H1 (cell line): Measurements from ENCODE around the gene MYRIP. TPM values are rescaled to one million over a fixed set of nuclear protein-coding genes. Genes with fewer than 3 reads are reported as not detected.

Experiments used
- CTCF ChIA-PET: fragments of 300-600 bp; sonication (Branson Sonifier 250); formaldehyde crosslinking; loops from one replicate; lab custom pipeline; 2021; ENCODE audit not compliant: partially characterized antibody; lab: Charles Lee
- POLR2A ChIA-PET: fragments of 300-600 bp; sonication (Branson Sonifier 250); formaldehyde crosslinking; loops from one replicate; lab custom pipeline; 2021; ENCODE audit warnings: inconsistent platforms; ENCODE audit not compliant: partially characterized antibody; lab: Charles Lee
- DNase-seq, 2 experiments: peaks; one replicate each; pipeline versions ENCODE4 v3.0.0 to v3.0.0-alpha.2; 2010 to 2022; ENCODE audit warnings: low spot score in 2 of 2, low read depth in 1 of 2, mixed read lengths in 1 of 2
- FAIRE-seq: peaks from 2 replicates; lab custom pipeline; 2011; peaks lifted over from hg19 to GRCh38; lab: Jason Lieb, UNC
- H2AFZ ChIP-seq: 2 replicates; pipeline ENCODE4 v1.8.1; 2012; ENCODE audit warnings: low read length, inconsistent platforms
- H2AK5ac ChIP-seq: 2 replicates; pipeline ENCODE4 v1.6.1; 2013; ENCODE audit warnings: low read depth, low read length
- H2BK120ac ChIP-seq: replicated peaks from 2 replicates; pipeline ENCODE3; 2013; ENCODE audit warnings: low read depth, low read length, inconsistent platforms
- H2BK12ac ChIP-seq: 2 replicates; pipeline ENCODE4 v1.6.1; 2013; ENCODE audit warnings: low read depth, low read length
- H2BK15ac ChIP-seq: 2 replicates; pipeline ENCODE4 v1.6.1; 2013; ENCODE audit warnings: low read length
- H2BK20ac ChIP-seq: 2 replicates; pipeline ENCODE4 v1.6.1; 2013; ENCODE audit warnings: low read length
- H2BK5ac ChIP-seq: 2 replicates; pipeline ENCODE4 v1.6.1; 2013; ENCODE audit warnings: low read depth, low read length
- H3K14ac ChIP-seq: 2 replicates; pipeline ENCODE4 v1.6.1; 2013; ENCODE audit warnings: inconsistent platforms; ENCODE audit not compliant: insufficient read length
- H3K18ac ChIP-seq: 2 replicates; pipeline ENCODE4 v1.6.1; 2013; ENCODE audit warnings: low read length; ENCODE audit errors: extremely low read depth
- H3K23ac ChIP-seq: 2 replicates; pipeline ENCODE4 v1.6.1; 2013; ENCODE audit warnings: inconsistent platforms; ENCODE audit not compliant: insufficient read length
- H3K23me2 ChIP-seq: 2 replicates; pipeline ENCODE4 v1.6.1; 2013; ENCODE audit warnings: low read depth, low read length
- H3K27ac ChIP-seq: 2 replicates; pipeline ENCODE4 v1.6.1; 2011; ENCODE audit warnings: low read depth, low read length, inconsistent platforms
- H3K27me3 ChIP-seq, 4 experiments: replicated peaks in 1 of 4; 1 replicate in 1 of 4; 2 replicates in 3 of 4; pipeline versions ENCODE4 v1.6.1 to v1.8.1; 2011 to 2013; ENCODE audit warnings: low read length in 3 of 4, mild to moderate bottlenecking in 3 of 4, inconsistent platforms in 2 of 4, mixed read lengths in 2 of 4, moderate library complexity in 1 of 4; ENCODE audit not compliant: control insufficient read depth in 3 of 4, insufficient read depth in 3 of 4; ENCODE audit errors: extremely low read depth in 1 of 4
- H3K36me3 ChIP-seq, 4 experiments: 2 replicates each; pipeline versions ENCODE4 v1.6.1 to v1.8.1; 2011 to 2013; ENCODE audit warnings: mild to moderate bottlenecking in 4 of 4, low read length in 3 of 4, moderate library complexity in 2 of 4, control low read depth in 1 of 4, inconsistent platforms in 1 of 4; ENCODE audit not compliant: insufficient read depth in 4 of 4, control insufficient read depth in 2 of 4
- H3K4ac ChIP-seq: replicated peaks from 2 replicates; pipeline ENCODE3; 2013; ENCODE audit warnings: low read length, low read depth, mixed read lengths, inconsistent platforms; ENCODE audit not compliant: insufficient read length
- H3K4me1 ChIP-seq, 4 experiments: replicated peaks in 1 of 4; 1 replicate in 1 of 4; 2 replicates in 3 of 4; pipeline versions ENCODE4 v1.6.1 to v1.8.1; 2011 to 2013; ENCODE audit warnings: low read length in 3 of 4, inconsistent platforms in 2 of 4, mixed read lengths in 1 of 4; ENCODE audit not compliant: insufficient read depth in 4 of 4, control insufficient read depth in 3 of 4
- H3K4me2 ChIP-seq, 2 experiments: 2 replicates each; pipeline versions ENCODE4 v1.6.1 to v1.8.1; 2011 to 2013; ENCODE audit warnings: low read depth in 2 of 2, low read length in 2 of 2, control low read depth in 1 of 2, inconsistent platforms in 1 of 2, mild to moderate bottlenecking in 1 of 2; ENCODE audit not compliant: insufficient read depth in 1 of 2
- H3K4me3 ChIP-seq, 4 experiments: fragments of 200-600, 300-600 bp in 1 of 4; sonication (generic), shearing (Covaris generic), sonication (Bioruptor Twin) in 1 of 4; 2 replicates each; pipeline versions ENCODE4 v1.5.1 to v1.8.1; 2011 to 2016; ENCODE audit warnings: low read length in 4 of 4, low read depth in 3 of 4, control low read depth in 2 of 4, inconsistent platforms in 2 of 4, mild to moderate bottlenecking in 2 of 4, mixed read lengths in 1 of 4, moderate library complexity in 1 of 4; ENCODE audit not compliant: insufficient read depth in 2 of 4; ENCODE audit errors: extremely low read depth in 1 of 4
- H3K56ac ChIP-seq: replicated peaks from 2 replicates; pipeline ENCODE3; 2013; ENCODE audit warnings: low read depth, mild to moderate bottlenecking, mixed read lengths, low read length, inconsistent platforms; ENCODE audit not compliant: insufficient read length
- H3K79me1 ChIP-seq: 2 replicates; pipeline ENCODE4 v1.6.1; 2013; ENCODE audit warnings: low read depth, low read length, control low read depth
- H3K79me2 ChIP-seq, 2 experiments: 2 replicates each; pipeline versions ENCODE4 v1.6.1 to v1.8.1; 2012 to 2013; ENCODE audit warnings: low read length in 2 of 2, mild to moderate bottlenecking in 2 of 2, inconsistent platforms in 1 of 2; ENCODE audit not compliant: insufficient read depth in 2 of 2, control insufficient read depth in 1 of 2
- H3K9ac ChIP-seq, 4 experiments: replicated peaks in 1 of 4; 1 replicate in 1 of 4; 2 replicates in 3 of 4; pipeline versions ENCODE4 v1.6.1 to v1.8.1; 2011 to 2013; ENCODE audit warnings: low read depth in 3 of 4, low read length in 3 of 4, control low read depth in 2 of 4, mild to moderate bottlenecking in 2 of 4, moderate library complexity in 2 of 4, inconsistent platforms in 1 of 4; ENCODE audit errors: extremely low read depth in 1 of 4
- H3K9me3 ChIP-seq, 2 experiments: 2 replicates each; pipeline versions ENCODE4 v1.6.1 to v1.8.1; 2012 to 2013; ENCODE audit warnings: mild to moderate bottlenecking in 2 of 2, moderate library complexity in 2 of 2, control low read depth in 1 of 2, inconsistent platforms in 1 of 2, low read depth in 1 of 2, low read length in 1 of 2, mixed read lengths in 1 of 2; ENCODE audit not compliant: insufficient read depth in 2 of 2
- H4K20me1 ChIP-seq, 2 experiments: replicated peaks in 1 of 2; 2 replicates each; pipeline versions ENCODE3 to v1.8.1; 2011 to 2013; ENCODE audit warnings: inconsistent platforms in 2 of 2, low read length in 2 of 2, mild to moderate bottlenecking in 1 of 2; ENCODE audit not compliant: insufficient read depth in 2 of 2, control insufficient read depth in 1 of 2
- H4K5ac ChIP-seq: 2 replicates; pipeline ENCODE4 v1.6.1; 2013; ENCODE audit warnings: low read length, low read depth, mixed read lengths, inconsistent platforms; ENCODE audit not compliant: insufficient read length
- H4K8ac ChIP-seq: 2 replicates; pipeline ENCODE4 v1.8.0; 2013; ENCODE audit warnings: mild to moderate bottlenecking, moderate library complexity, low read length, inconsistent platforms; ENCODE audit not compliant: insufficient read depth; ENCODE audit errors: extremely low read depth
- H4K91ac ChIP-seq: replicated peaks from 2 replicates; pipeline ENCODE3; 2013; ENCODE audit warnings: low read length, mixed read lengths, inconsistent platforms; ENCODE audit not compliant: insufficient read length
- BACH1 ChIP-seq: IDR thresholded peaks from 2 replicates; pipeline ENCODE4 v1.6.1; 2012; ENCODE audit warnings: low read length, improper control_type of control experiment
- CBX5 ChIP-seq: fragments of 300-800, 300-1000 bp; sonication (generic); IDR thresholded peaks from 2 replicates; pipeline ENCODE4 v1.7.1; 2016; ENCODE audit warnings: antibody characterized with exemption, low read length, low read depth
- MAFK ChIP-seq: IDR thresholded peaks from 2 replicates; pipeline ENCODE4 v1.6.1; 2012; ENCODE audit warnings: low read depth, mild to moderate bottlenecking, improper control_type of control experiment, low read length
- RBBP5 ChIP-seq: IDR thresholded peaks from 2 replicates; pipeline ENCODE4 v1.7.1; 2012; ENCODE audit warnings: low read depth, mild to moderate bottlenecking, inconsistent platforms, low read length, moderate library complexity, borderline replicate concordance
- WGBS, 2 experiments: shearing (Covaris generic) in 1 of 2; methylation state at CpG; one replicate each; pipeline versions ENCODE4 v1.1.6 to v1.1.7; 2013 to 2015; ENCODE audit warnings: low lambda C conversion rate in 2 of 2, mixed read lengths in 2 of 2, inconsistent platforms in 1 of 2, low coverage in 1 of 2, missing lambda C conversion rate in 1 of 2; ENCODE audit not compliant: insufficient replicate concordance in 2 of 2, insufficient coverage in 1 of 2, insufficient read length in 1 of 2; ENCODE audit errors: extremely low coverage in 1 of 2, missing lambda C conversion rate in 1 of 2; 5-methylcytosine and 5-hydroxymethylcytosine counted together
- polyA plus RNA-seq, 7 experiments: library from polyadenylated mRNA; depleted of rRNA in 3 of 7; stranded (reverse) in 5 of 7; unstranded in 2 of 7; fragments of >200 nt in 5 of 7; fragments of 200-250 nt in 2 of 7; gene quantifications; 1 replicate in 5 of 7; 2 replicates in 1 of 7; 4 replicates in 1 of 7; pipeline versions ENCODE4 v1.2.1 to v1.2.3, GENCODE V29; 2011 to 2013; ENCODE audit warnings: missing spikeins in 2 of 7, mixed read lengths in 2 of 7
- total RNA-seq: library from RNA; stranded (reverse); fragmentation: NEBNext Ultra II Directional; extraction: Animal tissue kit (Norgen Biotek cat#: 25700); gene quantifications from 2 replicates; pipeline ENCODE4 v1.2.1, GENCODE V29; 2021

MYRIP gene
- total and polyA plus RNA-seq, 2 of the 8 experiments (the other 6 are each of a cell fraction or from before 2014, with no cell fraction given) = 0.54 to 4.3 TPM

GRCh38 chr3:40192628-40193027 lies 383.2 kb downstream of the MYRIP start:
- Histone ChIP-seq H2BK15ac (no peak overlapping the region), H2AK5ac (no peak overlapping the region), H4K5ac (peak overlapping the region; percentile 58), H3K56ac (no peak overlapping the region), H4K8ac (no peak overlapping the region), H3K27ac (no peak overlapping the region), H3K4ac (no peak overlapping the region), H3K23me2 (no peaks in the 10 kb centered on the region), H3K9me3 (no peaks in the 10 kb centered on the region), H3K79me1 (no peaks in the 10 kb centered on the region), H4K91ac (no peak overlapping the region), H3K4me3 (no peak overlapping the region), H3K79me2 (no peaks in the 10 kb centered on the region), H3K18ac (no peak overlapping the region), H3K27me3 (no peaks in the 10 kb centered on the region), H2BK12ac (no peak overlapping the region), H2BK20ac (no peak overlapping the region), H3K4me2 (peak overlapping the region in 1 of 2 experiments; percentile 7; a peak in 1 of 4 replicates), H3K9ac (no peak overlapping the region), H3K23ac (no peak overlapping the region), H2AFZ (peak overlapping the region; percentile 86), H2BK5ac (no peak overlapping the region), H2BK120ac (no peak overlapping the region), H3K36me3 (no peaks in the 10 kb centered on the region), H4K20me1 (peaks cover 0 to 2% of the 10 kb centered on the region in 2 experiments), H3K14ac (no peak overlapping the region), H3K4me1 (peaks cover 0 to 7% (median 6%) of the 10 kb centered on the region in 4 experiments; a peak in 4 of 7 replicates)
- peak in 1 of 2 experiments; percentile 46 for DNase-seq
- 68% methylated on average over 3 of the region's 3 CpGs; no CpG with 5 or more reads in 1 of the 2 experiments for WGBS, 2 experiments
- TF ChIP-seq CBX5 (no peak), MAFK (peak; percentile 57; the same call in 1 of the 2 replicates), RBBP5 (no peak), BACH1 (peak; percentile 59; the same call in 1 of the 2 replicates)
- ChIA-PET CTCF (interaction anchor here (0.6 to 15.7 kb wide), 20 partner anchors 10 to 557 kb away, joined by 3 to 290 read pairs (median 4); partner anchors contain the start of gene EIF1B), POLR2A (interaction anchor here (1.5 to 2.7 kb wide), 3 partner anchors 12 to 123 kb away, joined by 3 to 16 read pairs (median 6); no protein-coding TSS in a partner anchor)
- FAIRE-seq = peak; percentile 24
